Right hindlimb (tissue), 1 donor: ENCODE data around the gene KCNMA1.
"Not testable (repeated sequence)": the region's sequence is repeated elsewhere in the genome, so short reads cannot be mapped to it uniquely, and the experiment has no call there.

Experiments used
- DNase-seq: peaks from one replicate; pipeline ENCODE4 v3.0.0-alpha.2; 2018

The KCNMA1 gene

DNA sequence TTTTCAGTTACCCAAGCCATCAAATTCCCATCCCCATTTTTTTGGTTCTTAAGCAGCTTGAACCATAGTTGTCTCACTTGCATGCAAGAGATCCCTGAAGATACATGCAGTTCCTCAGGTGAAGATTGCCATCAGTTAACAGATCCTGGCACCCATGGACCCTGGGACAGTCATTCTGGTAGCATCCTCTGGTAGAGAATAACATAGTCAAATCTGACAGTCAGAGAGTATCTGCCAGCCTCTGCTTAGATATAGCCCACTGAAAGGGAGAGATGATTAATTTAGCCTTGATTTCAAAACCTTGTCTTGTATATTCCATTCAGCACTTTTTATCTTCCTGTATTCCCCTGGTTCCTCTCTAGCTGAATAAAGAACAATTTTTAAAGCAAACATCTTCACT lies 280.4 kb downstream of the KCNMA1 start:
- DNase-seq = no peak

DNA sequence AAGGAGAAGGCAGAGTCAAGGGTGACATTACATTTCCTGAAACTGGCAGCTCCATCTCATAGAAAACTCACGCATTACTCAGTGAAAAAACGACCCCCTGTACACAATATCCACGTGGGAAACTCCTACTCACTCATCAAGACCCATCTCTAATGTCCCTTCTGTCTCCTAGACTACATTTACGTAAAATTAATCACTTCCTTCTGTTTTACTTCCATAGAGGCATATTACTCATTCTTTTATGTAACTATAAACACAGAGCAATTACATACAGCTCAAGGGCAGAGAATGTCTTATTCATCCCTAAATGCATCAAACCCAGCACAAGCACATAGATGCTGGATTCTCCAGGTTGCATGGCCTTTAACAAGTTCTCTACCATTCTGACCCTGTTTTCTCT lies 281.8 kb downstream of the KCNMA1 start:
- no peak for DNase-seq

DNA sequence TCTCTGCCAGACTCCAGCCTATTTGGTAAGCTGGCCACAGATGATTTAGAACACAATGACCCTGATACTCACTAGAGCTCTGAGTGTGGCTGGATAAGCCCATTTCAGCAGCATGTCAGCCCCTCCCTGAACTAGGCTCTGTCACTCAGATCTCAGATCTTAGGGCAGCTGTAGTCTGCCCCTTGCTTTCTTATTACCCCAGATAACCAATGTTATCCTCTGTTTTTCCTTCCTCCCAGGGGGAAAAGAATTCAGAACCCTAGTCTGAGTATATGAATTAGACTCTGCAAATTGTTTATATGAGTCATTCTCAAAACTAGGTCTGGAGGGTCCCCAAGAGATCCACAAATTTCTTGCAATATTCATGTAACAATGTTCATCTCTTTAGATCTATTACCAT lies 286.2 kb downstream of the KCNMA1 start:
- DNase-seq = no peak

DNA sequence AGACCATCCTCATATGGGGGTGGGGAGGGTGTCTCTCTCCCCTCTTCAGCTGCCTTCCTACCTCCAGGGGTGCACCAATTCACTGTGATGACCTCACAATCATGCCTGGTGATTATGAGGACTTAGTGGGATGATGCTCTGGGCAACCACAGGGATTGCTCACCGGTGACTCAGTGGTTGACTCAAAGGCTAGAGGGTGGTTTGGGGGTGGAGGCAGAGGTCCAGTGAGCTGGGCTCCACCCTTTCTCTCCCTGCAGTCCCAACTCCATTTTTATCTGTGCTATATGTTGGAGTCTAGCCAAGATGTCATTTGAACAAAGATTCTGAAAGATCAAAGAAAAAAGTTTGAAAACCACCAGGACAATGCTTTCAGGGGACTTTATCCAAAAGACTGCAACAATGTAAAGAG lies 286.9 kb downstream of the KCNMA1 start:
- DNase-seq = peak; percentile 29

DNA sequence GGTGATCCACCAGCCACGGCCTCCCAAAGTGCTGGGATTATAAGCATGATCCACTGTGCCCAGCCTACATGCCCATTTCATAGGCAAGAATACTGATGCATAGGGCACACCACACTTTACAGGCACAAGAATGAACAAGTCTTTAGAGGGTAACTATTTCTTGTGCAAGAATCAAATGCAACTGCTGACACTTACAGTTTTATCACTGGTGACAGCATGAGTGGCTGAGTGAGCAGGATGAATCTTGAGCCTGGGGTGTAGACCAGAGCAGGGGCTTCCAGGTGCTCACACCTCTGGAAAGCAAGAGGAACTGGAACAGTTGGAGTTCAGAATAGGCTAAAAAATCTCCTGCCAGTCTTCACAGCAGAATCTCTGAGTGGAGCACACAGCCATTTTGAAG lies 287.5 kb downstream of the KCNMA1 start:
- no peak for DNase-seq

DNA sequence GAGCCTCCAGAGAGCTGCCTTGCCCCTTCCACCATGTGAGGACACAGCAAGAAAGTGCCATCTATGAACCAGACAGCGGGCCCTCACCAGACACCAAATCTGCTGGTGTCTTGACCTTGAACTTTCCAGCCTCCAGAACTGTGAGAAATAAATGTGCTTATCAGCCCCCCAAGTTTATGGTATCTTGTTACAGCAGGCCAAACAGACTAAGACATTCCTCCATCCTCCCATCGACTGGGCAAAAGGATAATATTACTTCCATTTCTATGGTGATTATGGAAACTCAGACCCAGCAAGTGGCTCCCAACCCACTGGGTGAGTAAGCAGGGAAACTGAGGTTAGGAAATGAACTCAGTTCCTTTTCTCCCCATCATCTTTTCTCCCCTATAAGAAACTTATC lies 288.4 kb downstream of the KCNMA1 start:
- no peak for DNase-seq

DNA sequence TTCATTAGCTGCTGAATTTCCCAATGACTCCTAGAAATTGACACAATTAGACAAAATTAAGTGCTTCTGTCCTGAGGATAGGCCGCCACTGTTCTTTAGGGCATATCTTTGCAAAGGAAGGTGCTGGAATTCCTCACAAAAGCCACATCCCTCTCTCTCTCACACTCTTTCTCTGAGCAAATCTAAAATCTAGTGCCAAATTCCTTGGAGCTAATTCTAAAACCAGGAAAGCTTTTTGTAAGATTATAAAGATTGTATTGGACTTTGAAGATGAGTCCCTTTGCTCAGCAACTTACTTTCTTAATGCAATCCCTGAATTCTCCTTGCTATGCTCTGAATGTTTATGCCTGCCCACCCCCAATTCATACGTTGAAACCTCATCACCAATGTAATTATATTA lies 288.9 kb downstream of the KCNMA1 start:
- no peak for DNase-seq

DNA sequence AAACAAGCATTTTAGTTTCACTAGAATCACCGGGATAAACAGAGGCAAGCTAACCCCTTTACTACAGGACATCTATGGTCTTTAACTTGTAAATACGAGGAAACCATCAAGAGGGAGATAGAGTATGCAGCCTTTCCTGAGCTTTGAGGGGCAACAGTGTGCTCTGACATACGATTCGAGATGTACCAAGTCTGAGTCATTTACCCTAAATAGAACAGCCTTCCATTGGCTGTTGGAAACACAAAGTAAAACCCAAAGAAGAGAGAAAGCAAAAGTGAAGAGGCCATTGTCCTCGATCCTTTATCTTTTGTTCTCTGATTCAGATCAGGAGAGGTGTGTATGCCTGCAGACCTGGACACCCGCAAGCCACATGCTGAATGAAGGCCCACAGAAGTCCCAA lies 289.5 kb downstream of the KCNMA1 start:
- DNase-seq = no peak

DNA sequence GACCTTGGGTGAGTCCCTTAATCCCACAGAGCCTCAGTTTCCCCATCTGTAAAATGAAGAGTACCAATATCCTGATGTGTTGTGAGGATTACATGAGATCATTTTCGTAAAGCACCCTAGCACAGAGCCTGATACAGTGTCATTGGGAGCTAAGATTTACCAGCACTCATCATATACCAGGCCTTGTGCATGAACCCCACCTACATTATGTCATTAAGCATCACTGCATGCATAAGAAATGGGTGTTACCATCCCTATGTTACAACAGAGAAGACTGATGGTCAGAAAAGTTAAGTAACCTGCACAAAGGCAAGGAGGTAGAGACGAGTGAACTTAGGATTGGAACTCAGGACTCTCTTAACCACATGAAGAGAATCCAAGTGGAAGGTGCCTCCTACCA lies 290.6 kb downstream of the KCNMA1 start:
- DNase-seq = no peak

DNA sequence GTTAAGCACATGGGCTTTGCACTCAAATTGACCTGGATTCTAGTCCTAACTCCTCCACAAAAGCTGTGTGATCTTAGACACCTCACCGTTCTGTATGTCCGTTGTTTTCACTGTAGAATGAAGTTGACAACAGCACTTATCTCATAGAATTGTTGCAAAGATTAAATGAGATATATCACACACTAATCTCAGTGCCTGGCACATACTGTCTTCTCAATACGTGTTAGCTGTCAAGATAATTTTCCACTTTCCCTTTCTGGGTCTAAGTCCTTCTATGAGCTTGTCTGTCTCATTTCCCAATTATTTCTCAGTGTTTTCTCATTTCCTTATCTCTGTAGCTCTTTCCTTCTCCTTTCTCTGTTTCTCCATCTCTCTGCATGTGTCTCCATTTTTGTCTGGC lies 296.6 kb downstream of the KCNMA1 start:
- DNase-seq = no peak

DNA sequence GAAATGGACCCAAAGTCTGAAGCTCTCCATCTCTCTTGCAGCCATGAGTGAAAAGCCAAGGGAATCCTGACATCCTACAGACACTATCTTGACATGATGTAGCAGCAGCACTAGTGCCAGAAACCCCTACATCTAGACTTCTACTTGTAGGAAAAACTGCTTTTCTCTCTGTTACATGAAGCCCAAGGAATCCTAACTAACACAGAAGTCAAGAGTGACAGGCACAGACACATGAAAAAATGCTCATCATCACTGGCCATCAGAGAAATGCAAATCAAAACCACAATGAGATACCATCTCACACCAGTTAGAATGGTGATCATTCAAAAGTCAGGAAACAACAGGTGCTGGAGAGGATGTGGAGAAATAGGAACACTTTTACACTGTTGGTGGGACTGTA lies 297.7 kb downstream of the KCNMA1 start:
- not testable (repeated sequence) for DNase-seq

DNA sequence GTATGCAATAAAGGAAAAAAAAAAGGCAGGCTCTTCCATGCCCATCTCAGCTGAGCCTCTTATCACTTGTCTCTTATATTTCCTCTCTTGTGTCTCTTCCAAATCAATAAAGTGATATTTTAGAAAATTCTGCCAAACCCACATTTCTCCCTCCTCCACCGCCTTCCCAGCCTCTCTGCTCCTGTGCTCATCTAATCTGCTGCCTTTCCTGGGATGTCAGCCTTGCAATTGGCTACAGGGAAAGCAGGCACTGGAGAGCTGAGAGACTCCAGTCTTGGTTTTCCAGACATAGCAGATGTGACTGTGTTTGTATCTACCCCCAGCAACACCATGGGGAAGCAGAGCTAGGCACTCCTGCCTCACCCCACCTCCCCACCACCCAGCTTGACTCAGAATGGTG lies 298.4 kb downstream of the KCNMA1 start:
- no peak for DNase-seq

DNA sequence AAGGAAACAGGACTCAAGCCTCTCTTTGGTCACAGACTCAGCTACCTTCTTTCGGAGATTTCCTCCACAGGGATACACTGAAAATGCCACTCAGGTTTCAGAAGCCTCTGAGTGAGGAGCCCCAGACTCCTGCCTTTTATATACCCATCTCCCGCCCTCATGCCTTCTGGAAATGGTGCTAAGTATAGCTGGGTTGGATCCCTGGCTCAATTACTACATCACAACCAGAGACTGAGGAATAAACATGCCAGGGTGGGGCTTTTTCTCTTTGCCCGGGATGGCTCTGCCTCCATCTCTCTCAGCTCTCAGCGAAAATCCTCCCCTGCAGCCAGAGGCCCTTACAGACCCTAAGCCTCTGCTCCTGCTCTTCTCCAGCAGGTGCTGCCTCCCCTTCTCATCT lies 299.5 kb downstream of the KCNMA1 start:
- DNase-seq = no peak

DNA sequence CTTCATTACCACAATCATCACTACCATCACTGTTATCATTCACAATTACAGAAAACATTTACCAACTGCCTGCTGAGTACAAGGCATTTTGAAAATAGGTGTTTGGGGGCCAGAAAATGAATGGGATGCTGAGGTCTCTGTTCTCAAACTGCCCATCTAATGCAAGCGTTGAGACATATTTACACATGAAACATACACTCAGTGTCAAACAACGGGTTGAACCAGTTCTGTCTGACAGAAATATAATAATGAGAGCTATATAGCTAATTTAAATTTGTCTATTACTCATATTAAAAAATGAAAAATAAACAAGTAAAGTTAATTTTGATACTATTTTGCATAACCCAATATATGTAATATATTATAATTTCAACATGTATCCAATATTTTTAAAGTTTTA lies 303.1 kb downstream of the KCNMA1 start:
- no peak for DNase-seq

DNA sequence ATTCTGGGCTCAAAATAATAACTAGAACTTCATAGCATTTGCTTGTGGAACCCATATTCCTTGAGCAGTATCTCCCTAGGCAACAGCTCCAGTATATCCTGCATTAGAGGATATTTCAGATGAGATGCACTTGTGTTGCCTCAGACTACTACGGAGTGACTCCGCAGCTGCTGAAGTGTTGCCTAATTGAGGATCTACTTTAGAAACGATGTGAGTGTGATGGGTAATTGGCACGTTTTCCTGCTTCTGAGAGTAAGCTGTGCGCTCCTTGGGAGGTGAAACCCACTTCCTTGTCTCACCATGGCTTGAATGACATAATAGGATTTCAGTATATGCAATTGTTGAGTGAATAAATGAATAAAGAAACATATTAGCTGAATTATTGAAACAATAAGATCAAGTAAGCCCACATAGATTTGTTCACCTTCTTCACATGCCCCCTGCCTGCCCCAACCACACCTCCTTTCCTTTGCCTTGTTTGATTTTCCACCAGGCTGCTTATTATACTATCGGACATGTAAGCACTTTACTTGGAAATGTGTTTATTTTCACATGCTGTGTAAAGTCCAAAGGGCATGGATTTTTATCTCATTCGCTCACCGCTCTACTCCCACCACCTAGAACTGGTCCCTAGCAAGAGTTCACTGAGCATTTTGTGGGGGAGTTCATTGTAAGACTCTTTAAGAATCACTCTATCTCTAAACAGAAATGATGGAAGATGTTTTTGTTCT lies 303.8 kb downstream of the KCNMA1 start:
- no peak for DNase-seq

DNA sequence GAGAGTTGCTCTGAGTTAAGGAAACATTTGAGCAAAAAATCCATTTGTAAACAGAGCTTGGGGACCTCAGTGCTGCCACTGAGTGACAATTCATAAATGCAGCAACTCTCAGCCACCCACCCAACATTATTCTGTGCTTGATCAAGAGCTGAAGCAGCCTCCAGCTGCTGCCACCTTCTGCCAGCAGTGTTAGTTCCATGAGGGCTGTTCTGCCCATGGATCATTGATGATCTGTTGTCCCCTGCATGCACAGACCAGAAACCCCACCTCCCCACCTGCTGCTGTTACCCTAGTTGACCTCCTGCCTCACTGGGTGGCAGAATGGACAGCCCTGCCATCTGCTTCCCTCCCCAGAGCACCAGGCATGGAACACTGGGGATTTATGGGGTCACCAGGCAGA lies 305.4 kb downstream of the KCNMA1 start:
- DNase-seq = no peak

DNA sequence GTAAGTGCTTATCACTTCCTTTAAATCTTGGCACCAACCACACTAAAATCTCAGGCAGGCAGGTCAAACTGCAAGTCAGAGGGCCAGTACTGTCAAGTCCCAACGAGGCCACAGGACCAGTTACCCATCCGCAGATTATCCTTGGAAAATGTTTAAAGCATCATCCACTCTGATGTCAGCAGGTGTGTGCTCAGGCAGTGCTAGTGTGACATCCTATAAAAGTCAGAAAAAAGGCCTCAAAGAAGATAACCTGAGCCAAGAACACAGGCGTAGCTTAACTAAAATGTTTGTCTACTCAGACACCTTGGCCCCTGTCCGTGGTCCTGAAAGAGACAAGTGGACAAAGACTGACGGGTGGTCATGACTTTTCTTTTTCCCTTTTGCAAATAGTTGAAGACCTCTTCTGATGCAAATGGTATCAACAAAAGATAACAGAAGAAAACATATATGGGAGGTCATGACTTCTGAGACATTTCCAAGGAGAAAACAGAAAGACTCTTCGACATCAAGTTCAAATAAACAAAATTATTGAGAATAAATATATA lies 309.3 kb downstream of the KCNMA1 start:
- DNase-seq = peak; percentile 50

DNA sequence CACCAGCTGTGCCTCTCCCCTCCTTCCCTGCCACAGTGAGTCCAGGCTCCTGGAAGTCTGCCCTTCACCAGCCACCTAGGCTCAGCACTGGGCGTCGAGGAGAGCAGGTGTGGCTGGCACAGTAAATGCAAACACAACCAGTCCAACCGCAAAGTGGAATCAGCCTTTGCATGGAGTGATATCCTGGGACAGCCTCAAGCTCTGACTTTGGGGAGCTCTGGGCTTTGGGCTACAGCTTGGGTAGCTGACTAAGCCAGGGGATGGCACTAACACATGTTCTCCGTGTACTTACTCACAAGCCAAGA lies 312.4 kb downstream of the KCNMA1 start:
- DNase-seq = no peak

DNA sequence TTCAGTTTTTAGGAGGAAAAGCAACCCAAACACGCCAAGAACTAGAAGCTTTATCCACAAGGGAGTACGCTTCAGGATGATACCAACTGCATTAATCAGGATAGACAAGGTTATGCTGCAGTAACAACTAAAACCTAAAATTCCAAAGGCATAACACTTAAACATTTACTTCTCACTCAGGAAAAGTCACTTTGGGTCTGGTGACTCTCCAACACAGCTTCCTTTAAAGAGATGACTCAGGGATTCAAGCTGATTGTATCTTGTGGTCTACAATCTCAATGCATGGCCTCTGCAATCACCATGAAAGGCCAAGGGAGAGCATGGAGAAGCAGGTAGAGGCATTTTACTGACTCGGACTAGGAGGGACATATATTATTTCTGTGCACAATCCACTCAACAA lies 315.8 kb downstream of the KCNMA1 start:
- DNase-seq = no peak

DNA sequence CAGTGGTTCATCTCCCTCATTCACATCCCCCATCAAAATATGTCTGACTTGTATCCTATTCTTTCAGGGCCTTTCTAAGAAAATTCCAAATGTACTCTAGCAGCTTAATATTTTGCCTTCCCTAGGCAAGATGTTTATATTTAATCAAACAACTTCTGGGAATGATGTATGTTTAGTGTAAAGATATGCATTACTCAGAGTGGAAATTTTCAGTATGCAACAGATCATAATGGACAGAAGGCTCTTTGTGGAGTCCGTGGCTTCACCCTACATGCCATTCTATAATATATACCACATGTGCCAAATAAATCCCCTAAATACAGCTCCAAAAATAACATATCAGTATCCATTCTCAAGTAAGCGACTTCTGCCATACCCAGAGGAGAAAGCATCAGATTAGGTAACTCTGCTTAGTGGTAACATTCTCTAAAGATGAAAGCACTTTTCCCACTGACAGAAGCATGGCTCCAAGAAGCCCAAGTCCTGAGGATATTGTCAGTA lies 316.6 kb downstream of the KCNMA1 start:
- no peak for DNase-seq

DNA sequence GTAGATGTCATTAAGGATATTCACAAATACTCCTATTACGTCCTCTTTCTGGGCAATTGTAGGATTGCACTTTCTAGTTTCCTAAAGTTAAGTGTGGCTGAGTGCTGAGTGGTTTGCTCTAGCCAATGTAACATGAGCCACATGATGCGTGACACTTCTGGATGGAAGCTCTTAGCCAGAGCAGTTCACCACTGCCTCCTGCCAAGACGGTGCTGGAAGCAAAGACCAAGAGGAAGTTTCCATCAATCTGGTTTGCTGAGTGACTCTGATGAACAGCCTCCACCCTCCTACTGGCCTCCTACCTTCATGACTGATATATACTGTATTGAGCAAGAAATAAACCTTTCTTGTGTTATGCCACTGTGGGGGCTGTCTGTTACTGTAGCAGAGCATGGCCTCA lies 318.1 kb downstream of the KCNMA1 start:
- peak; percentile 44 for DNase-seq

DNA sequence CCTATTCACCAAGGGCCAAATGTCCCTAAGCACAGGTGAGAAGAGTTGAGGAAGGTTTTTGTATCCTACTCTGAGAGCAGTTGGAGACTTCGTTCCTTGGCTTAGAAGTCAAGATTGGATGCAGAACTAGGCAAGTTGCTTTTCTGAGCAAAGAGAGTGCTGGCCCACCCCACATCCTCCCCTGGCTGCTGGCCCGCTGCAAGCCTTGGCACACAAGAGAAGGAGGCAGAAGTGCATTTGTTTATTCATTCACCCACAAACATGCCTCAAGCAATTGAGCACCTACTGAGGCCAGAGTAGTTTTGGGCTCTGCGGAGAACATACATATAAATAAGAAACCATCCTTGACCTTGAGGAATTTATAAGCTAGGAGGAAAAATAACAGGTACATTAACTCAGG lies 318.9 kb downstream of the KCNMA1 start:
- no peak for DNase-seq

DNA sequence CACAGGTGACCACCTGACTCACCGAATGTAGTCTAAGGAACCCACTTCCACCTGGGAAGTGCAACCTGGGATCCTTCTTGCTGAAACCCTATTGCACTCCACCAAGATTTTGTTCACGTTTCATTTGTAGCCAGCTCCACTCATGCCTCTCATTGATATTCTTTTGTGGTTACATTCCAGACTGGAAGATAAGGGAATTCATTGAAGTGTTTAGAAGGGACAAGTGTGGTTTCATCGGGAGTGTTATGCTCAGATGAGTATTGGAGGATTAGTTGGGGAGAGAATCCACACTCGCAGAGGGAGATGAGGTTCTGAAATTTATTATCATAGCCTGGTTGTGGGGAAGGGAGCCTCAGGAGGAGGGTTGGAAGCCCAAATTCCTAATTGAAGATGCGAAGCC lies 320.4 kb downstream of the KCNMA1 start:
- DNase-seq = no peak

DNA sequence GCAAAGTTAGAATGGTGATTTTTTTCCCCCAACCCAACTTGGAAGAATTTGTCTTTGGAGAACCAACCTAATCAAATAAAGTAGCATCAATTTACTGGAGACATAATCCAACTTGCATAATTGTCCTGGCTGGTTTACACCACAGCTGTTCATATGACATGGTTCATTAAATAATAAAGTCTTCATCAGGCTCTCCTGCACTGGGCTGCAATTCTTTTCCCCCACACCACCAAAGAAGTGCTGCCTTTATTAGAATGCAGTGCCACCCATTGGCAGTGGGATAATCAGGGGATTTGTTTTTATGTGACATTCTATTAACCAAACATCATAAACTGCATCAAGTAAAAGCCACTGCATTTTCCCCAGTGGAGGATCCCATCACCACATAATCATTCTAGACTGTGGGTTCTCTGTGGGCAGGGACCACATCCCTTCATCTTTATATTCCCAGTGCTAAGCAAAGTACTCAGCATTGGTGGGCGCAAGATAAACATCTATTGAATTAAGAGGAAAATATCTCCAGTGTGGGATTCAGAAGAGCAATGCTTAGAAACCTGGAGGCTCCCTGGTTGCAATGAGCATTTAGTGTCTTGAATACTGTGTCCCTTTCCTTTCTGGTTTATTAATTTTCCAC lies 322.0 kb downstream of the KCNMA1 start:
- DNase-seq = no peak
